Activated naive CD8-positive, alpha-beta T cell treated with anti-CD3 and anti-CD28 coated beads, Interleukin-2, amount 10 ng/mL, durations not matched to agents 7 days and 5 days (primary cell): ENCODE results near the gene ANKS1B. TPM values are rescaled to one million over a fixed set of nuclear protein-coding genes. Genes with fewer than 3 reads are reported as not detected.

Source experiments
- ATAC-seq: fragments of 150-1000 bp; cut with Tn5 transposase; one replicate; pipeline ENCODE4 v1.10.0; 2021; ENCODE audit warnings: low read depth, moderate library complexity
- POLR2A ChIA-PET: fragments of 350-600 bp; sonication (Branson Sonifier 250); formaldehyde crosslinking; loops from one replicate; lab custom pipeline; 2021; ENCODE audit warnings: antibody characterized with exemption; lab: Charles Lee
- DNase-seq: peaks from one replicate; pipeline ENCODE4 v3.0.0; 2021
- H3K27ac Mint-ChIP-seq: one replicate; pipeline ENCODE4 v1.8.0; 2022; ENCODE audit warnings: mild to moderate bottlenecking, mixed read lengths
- H3K27me3 Mint-ChIP-seq: one replicate; pipeline ENCODE4 v1.8.0; 2022; ENCODE audit warnings: mild to moderate bottlenecking, moderate library complexity, mixed read lengths
- H3K36me3 Mint-ChIP-seq: one replicate; pipeline ENCODE4 v1.8.0; 2021; ENCODE audit warnings: mild to moderate bottlenecking, mixed read lengths
- H3K4me1 Mint-ChIP-seq: one replicate; pipeline ENCODE4 v1.8.0; 2021; ENCODE audit warnings: mixed read lengths
- H3K4me3 Mint-ChIP-seq: one replicate; pipeline ENCODE4 v1.8.0; 2022; ENCODE audit warnings: mild to moderate bottlenecking, moderate library complexity, mixed read lengths
- H3K9me3 Mint-ChIP-seq: one replicate; pipeline ENCODE4 v1.8.0; 2021; ENCODE audit warnings: mixed read lengths
- total RNA-seq, 2 experiments: library from RNA; stranded (reverse); gene quantifications; one replicate each; pipeline ENCODE4 v1.2.3, GENCODE V29; 2021

ANKS1B gene
- total RNA-seq, 2 experiments from 2014 or later, result not detected

DNA sequence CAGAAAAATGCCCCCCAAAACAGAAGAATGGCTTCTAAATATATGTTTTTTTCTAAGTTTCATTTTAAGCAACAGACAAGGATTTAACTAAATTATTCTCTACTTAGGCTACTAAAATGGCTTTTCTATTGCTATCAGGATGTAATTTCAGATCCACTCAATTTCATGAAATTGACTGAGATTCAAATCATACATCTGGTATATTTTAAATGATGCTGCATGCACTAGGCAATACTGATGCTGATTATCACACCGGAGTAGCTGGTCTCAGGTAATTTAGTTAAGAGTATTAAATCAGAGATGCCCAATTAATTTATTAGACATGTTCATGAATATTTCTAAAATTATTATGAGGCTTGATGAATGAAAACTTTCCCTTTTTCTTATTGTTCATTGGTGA lies 1188.0 kb downstream of the ANKS1B start:
- Mint-ChIP-seq H3K4me1 (no peaks in the 10 kb centered on the region), H3K27me3 (peaks cover 31% of the 10 kb centered on the region), H3K27ac (no peak overlapping the region), H3K36me3 (no peaks in the 10 kb centered on the region), H3K9me3 (no peaks in the 10 kb centered on the region), H3K4me3 (no peak overlapping the region)
- POLR2A ChIA-PET, result no interaction called here
- no peak for ATAC-seq
- DNase-seq, result no peak

GRCh38 chr12:98793121-98793520 lies 1191.6 kb downstream of the ANKS1B start:
- H3K27ac Mint-ChIP-seq, result no peak overlapping the region
- DNase-seq (no peak), ATAC-seq (no peak)
- H3K27me3 Mint-ChIP-seq, result peaks cover 25% of the 10 kb centered on the region
- POLR2A ChIA-PET, result no interaction called here
- H3K36me3 Mint-ChIP-seq, result no peaks in the 10 kb centered on the region
- no peak overlapping the region for H3K4me3 Mint-ChIP-seq
- H3K4me1 Mint-ChIP-seq, result no peaks in the 10 kb centered on the region
- no peaks in the 10 kb centered on the region for H3K9me3 Mint-ChIP-seq

DNA sequence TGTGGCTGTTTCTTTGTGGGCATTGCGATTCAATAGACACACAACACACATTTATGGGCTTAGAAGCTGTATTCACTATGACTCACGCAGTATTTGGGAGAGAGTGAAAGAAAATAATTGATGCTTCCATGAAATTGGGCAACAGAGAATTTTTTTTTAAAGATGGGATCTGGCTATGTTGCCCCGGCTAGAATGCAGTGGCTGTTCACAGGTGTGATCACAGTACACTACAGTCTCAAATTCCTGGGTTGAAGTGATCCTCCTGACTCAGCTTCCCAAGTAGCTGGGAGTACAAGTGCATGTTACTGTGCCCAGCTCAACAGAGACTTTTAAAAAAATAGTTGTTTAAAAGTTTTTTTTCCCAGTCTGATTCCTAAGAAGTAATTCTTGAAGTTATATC lies 1193.3 kb downstream of the ANKS1B start:
- H3K27me3 Mint-ChIP-seq, result peaks cover 13% of the 10 kb centered on the region
- DNase-seq (no peak), ATAC-seq (no peak)
- no peaks in the 10 kb centered on the region for H3K36me3 Mint-ChIP-seq
- POLR2A ChIA-PET, result no interaction called here
- H3K4me3 Mint-ChIP-seq, result no peak overlapping the region
- no peak overlapping the region for H3K27ac Mint-ChIP-seq
- H3K9me3 Mint-ChIP-seq, result no peaks in the 10 kb centered on the region
- no peaks in the 10 kb centered on the region for H3K4me1 Mint-ChIP-seq

DNA sequence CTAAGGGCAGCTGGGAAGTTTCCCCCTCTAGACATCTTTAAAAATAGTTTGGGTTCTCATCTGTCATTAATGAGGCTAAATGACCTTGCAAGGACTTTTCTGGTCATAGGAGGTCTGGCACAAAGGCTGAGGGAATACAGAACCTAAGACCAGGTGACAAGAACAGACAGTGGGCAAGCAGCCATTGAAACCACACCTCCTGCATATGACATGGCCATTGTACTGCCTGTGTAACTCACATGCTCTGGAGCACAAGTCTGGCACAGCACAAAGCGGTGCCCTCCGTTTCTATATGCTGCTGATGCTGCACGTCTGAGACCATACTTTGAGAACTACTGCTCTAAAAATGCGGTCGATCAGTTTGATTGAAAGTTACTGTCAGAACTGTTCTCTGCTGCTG lies 1196.3 kb downstream of the ANKS1B start:
- H3K27ac Mint-ChIP-seq, result no peak overlapping the region
- H3K9me3 Mint-ChIP-seq, result no peaks in the 10 kb centered on the region
- H3K36me3 Mint-ChIP-seq, result no peaks in the 10 kb centered on the region
- DNase-seq (no peak), ATAC-seq (no peak)
- POLR2A ChIA-PET, result no interaction called here
- peaks cover 17% of the 10 kb centered on the region for H3K27me3 Mint-ChIP-seq
- no peaks in the 10 kb centered on the region for H3K4me1 Mint-ChIP-seq
- H3K4me3 Mint-ChIP-seq, result no peak overlapping the region

DNA sequence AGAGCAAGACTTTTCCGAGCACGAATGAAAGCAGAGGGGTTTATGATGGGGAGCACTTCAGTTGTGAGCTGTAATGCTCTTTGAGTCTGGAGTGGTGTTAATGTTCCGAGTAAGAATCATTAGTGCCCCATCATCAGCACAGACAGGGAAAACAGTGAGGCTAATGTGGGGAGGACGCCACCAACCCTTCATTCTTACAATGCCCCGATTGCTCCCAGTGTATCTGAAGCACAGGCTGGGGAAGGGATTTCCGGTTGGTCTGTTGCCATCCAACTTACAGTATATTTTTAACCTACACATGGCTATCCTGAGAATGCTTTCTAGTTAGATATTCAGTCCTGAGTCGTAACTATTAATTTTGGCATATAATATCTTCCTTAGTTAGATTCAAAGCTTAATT lies 1198.1 kb downstream of the ANKS1B start:
- Mint-ChIP-seq H3K9me3 (no peaks in the 10 kb centered on the region), H3K27me3 (peaks cover 11% of the 10 kb centered on the region), H3K27ac (no peak overlapping the region), H3K36me3 (no peaks in the 10 kb centered on the region), H3K4me1 (no peaks in the 10 kb centered on the region), H3K4me3 (no peak overlapping the region)
- POLR2A ChIA-PET, result no interaction called here
- ATAC-seq (no peak), DNase-seq (no peak)

DNA sequence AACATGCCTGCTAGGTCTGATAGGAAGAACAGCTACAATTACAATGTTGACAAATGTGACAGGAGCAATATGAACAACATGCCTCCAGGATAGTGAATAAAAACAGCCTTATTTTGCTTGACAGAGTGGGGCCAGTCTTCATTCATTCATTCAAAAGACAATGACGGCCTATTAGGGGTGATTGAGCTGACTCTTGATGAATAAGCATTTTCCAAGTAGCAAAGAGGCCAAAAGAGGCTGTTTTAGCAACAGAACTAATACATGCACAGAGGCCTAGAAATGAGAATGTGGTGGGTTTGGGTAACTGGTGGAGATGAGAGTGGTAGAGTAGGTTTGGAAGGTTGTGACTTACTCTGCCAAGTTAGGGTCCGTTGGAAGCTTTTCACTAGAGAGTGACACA lies 1201.3 kb downstream of the ANKS1B start:
- POLR2A ChIA-PET, result no interaction called here
- H3K27ac Mint-ChIP-seq, result no peak overlapping the region
- DNase-seq, result no peak
- H3K4me3 Mint-ChIP-seq, result no peak overlapping the region
- no peaks in the 10 kb centered on the region for H3K9me3 Mint-ChIP-seq
- ATAC-seq, result no peak
- H3K27me3 Mint-ChIP-seq, result peaks cover 6% of the 10 kb centered on the region
- no peaks in the 10 kb centered on the region for H3K36me3 Mint-ChIP-seq
- no peaks in the 10 kb centered on the region for H3K4me1 Mint-ChIP-seq

- Mint-ChIP-seq H3K27ac (no peak overlapping the region), H3K4me1 (no peaks in the 10 kb centered on the region), H3K36me3 (no peaks in the 10 kb centered on the region), H3K4me3 (no peak overlapping the region), H3K27me3 (peaks cover 5% of the 10 kb centered on the region), H3K9me3 (no peaks in the 10 kb centered on the region)
- ATAC-seq (no peak), DNase-seq (no peak)
- POLR2A ChIA-PET, result no interaction called here
Observed at GRCh38 chr12:98780261-98780660, 1204.5 kb downstream of the ANKS1B start.

DNA sequence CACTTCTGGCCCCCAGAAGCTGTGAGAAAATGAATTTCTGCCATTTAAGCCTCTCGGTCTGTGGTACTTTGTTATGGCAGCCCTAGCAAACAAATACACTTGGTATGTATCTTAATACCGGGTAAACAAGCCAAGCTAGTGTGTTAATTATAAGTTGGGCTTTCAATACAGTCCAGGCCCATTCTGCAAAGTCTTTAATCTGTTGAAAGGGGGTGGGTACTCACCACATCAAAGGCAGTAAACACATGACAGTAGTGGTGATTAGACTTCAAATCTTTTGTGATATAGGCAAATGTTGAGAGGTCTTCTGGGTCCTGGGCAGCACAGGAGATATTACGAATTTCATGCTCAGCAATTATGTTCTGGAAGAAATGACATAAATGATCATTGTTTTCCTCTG lies 1211.9 kb downstream of the ANKS1B start:
- no peak for DNase-seq
- no peaks in the 10 kb centered on the region for H3K36me3 Mint-ChIP-seq
- H3K4me1 Mint-ChIP-seq, result no peaks in the 10 kb centered on the region
- no peak for ATAC-seq
- no peaks in the 10 kb centered on the region for H3K9me3 Mint-ChIP-seq
- no peak overlapping the region for H3K27ac Mint-ChIP-seq
- no peaks in the 10 kb centered on the region for H3K27me3 Mint-ChIP-seq
- H3K4me3 Mint-ChIP-seq, result no peak overlapping the region
- POLR2A ChIA-PET, result no interaction called here

- Mint-ChIP-seq H3K27ac (no peak overlapping the region), H3K9me3 (no peaks in the 10 kb centered on the region), H3K27me3 (no peaks in the 10 kb centered on the region), H3K4me1 (no peaks in the 10 kb centered on the region), H3K4me3 (no peak overlapping the region), H3K36me3 (no peaks in the 10 kb centered on the region)
- POLR2A ChIA-PET, result no interaction called here
- no peak for DNase-seq
- no peak for ATAC-seq
Observed at GRCh38 chr12:98771811-98772752, 1212.7 kb downstream of the ANKS1B start.

GRCh38 chr12:98770230-98770629 lies 1214.5 kb downstream of the ANKS1B start:
- no peak overlapping the region for H3K27ac Mint-ChIP-seq
- H3K9me3 Mint-ChIP-seq, result no peaks in the 10 kb centered on the region
- no peak for DNase-seq
- H3K27me3 Mint-ChIP-seq, result no peaks in the 10 kb centered on the region
- no peaks in the 10 kb centered on the region for H3K36me3 Mint-ChIP-seq
- POLR2A ChIA-PET, result no interaction called here
- H3K4me3 Mint-ChIP-seq, result no peak overlapping the region
- no peak for ATAC-seq
- H3K4me1 Mint-ChIP-seq, result no peaks in the 10 kb centered on the region

DNA sequence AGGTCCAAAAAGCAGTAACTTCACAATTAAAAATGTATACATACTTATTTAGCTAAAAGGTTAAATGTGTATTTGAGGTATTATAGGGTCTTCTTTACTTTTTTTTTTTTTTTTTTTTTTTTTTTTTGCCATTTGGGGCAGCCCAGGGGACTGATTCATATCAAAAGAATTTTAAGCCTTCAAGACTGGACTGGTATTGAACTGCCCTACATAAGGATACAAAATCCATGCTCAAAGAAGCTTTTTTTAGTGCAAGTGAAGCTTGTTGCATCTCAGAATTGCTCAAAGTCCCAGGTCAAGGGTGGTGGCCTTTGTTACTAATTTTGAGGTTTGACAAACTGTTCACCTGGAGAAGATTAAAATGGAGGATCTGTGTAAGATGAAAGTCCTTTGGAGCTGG lies 1215.7 kb downstream of the ANKS1B start:
- Mint-ChIP-seq H3K36me3 (no peaks in the 10 kb centered on the region), H3K27me3 (no peaks in the 10 kb centered on the region)
- POLR2A ChIA-PET, result no interaction called here

GRCh38 chr12:98767248-98767647 lies 1217.5 kb downstream of the ANKS1B start:
- H3K4me1 Mint-ChIP-seq, result no peaks in the 10 kb centered on the region
- POLR2A ChIA-PET, result no interaction called here
- H3K9me3 Mint-ChIP-seq, result no peaks in the 10 kb centered on the region
- no peak overlapping the region for H3K27ac Mint-ChIP-seq
- ATAC-seq (no peak), DNase-seq (no peak)
- peaks cover 2% of the 10 kb centered on the region for H3K27me3 Mint-ChIP-seq
- no peaks in the 10 kb centered on the region for H3K36me3 Mint-ChIP-seq
- H3K4me3 Mint-ChIP-seq, result no peak overlapping the region

More for the DNA sequence above, 1215.7 kb downstream of the ANKS1B start:
- DNase-seq (no peak), ATAC-seq (no peak)
- no peaks in the 10 kb centered on the region for H3K9me3 Mint-ChIP-seq
- H3K27ac Mint-ChIP-seq, result no peak overlapping the region
- no peak overlapping the region for H3K4me3 Mint-ChIP-seq
- H3K4me1 Mint-ChIP-seq, result no peaks in the 10 kb centered on the region

- H3K9me3 Mint-ChIP-seq, result no peaks in the 10 kb centered on the region
- H3K27me3 Mint-ChIP-seq, result peaks cover 7% of the 10 kb centered on the region
- ATAC-seq (no peak), DNase-seq (no peak)
- no peak overlapping the region for H3K4me3 Mint-ChIP-seq
- no peak overlapping the region for H3K27ac Mint-ChIP-seq
- no peaks in the 10 kb centered on the region for H3K36me3 Mint-ChIP-seq
- POLR2A ChIA-PET, result no interaction called here
- no peaks in the 10 kb centered on the region for H3K4me1 Mint-ChIP-seq
Observed at GRCh38 chr12:98763656-98764055, 1221.1 kb downstream of the ANKS1B start.

- peaks cover 10% of the 10 kb centered on the region for H3K27me3 Mint-ChIP-seq
- ATAC-seq, result no peak
- no peaks in the 10 kb centered on the region for H3K36me3 Mint-ChIP-seq
- H3K27ac Mint-ChIP-seq, result no peak overlapping the region
- H3K4me3 Mint-ChIP-seq, result no peak overlapping the region
- H3K9me3 Mint-ChIP-seq, result no peaks in the 10 kb centered on the region
- POLR2A ChIA-PET, result no interaction called here
- no peak for DNase-seq
- H3K4me1 Mint-ChIP-seq, result no peaks in the 10 kb centered on the region
Observed at GRCh38 chr12:98758331-98758730, 1226.4 kb downstream of the ANKS1B start.
